Activated CD4-positive, alpha-beta T cell treated with anti-CD3 and anti-CD28 coated beads, Interleukin-2, amount 50 U/mL, for 1 hour (primary cell): ENCODE data around the gene KCNH4.
"Not testable (repeated sequence)": the region's sequence is repeated elsewhere in the genome, so short reads cannot be mapped to it uniquely, and the experiment has no call there.

Source experiments
- DNase-seq: peaks from one replicate; pipeline ENCODE4 v3.0.0-alpha.2; 2020

The KCNH4 gene

DNA sequence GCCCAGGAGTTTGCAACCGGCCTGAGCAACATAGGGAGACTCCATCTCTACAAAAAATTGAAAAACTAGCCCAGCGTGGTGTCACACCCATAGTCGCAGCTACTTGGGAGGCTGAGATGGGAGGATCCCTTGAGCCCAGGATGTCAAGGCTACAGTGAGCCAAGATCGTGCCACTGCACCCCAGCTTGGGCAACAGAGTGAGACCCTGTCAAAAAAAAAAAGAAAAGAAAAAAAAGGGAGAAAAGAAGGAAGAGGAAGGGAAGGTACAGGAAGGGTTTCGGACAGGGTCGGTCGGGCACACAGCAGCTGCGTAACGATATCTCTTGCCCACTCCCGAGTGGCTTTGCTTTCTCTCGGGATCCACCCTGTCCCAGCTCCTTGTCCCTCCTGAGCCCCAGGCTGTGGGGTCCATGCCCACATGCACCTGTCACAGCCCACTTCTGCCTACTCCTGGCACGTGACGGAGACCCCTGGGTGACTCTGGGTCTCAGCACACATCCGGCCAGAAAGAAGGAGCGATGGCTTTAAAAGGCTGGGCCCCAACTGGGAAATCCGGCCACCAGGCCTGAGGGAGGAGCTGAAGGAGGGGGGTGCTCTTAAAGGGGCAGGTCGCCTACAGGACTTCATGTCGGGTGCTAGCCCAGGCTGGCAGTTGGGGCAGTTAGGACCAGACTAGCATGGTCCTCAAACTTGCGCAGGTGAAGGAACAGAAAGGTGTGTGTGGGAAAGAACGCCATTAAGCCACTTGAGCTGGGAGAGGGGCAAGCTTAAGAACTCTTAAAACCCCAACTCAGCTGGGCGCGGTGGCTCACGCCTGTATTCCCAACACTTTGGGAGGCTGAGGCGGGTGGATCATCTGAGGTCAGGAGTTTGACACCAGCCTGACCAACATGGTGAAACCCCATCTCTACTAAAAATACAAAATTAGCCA, 13.3 kb upstream of the KCNH4 start, which contains the start of gene GHDC:
TSS of gene GHDC (minus strand) at position 526 of the 931 bp plus-strand sequence. CDS start 913 bp downstream, outside the sequence.
- DNase-seq: peak; percentile 68

- DNase-seq: no peak
Observed at GRCh38 chr17:42193216-42193968, 12.4 kb upstream of the KCNH4 start.

- DNase-seq: no peak
Observed at GRCh38 chr17:42192189-42193126, 11.5 kb upstream of the KCNH4 start.

GRCh38 chr17:42191275-42191608, 10.3 kb upstream of the KCNH4 start:
- DNase-seq: no peak

- no peak for DNase-seq
Observed at GRCh38 chr17:42190491-42191274, 9.7 kb upstream of the KCNH4 start.

- DNase-seq: no peak
Observed at GRCh38 chr17:42189651-42189965, 8.7 kb upstream of the KCNH4 start.

- DNase-seq: no peak
Observed at GRCh38 chr17:42188749-42189650, 8.1 kb upstream of the KCNH4 start.

DNA sequence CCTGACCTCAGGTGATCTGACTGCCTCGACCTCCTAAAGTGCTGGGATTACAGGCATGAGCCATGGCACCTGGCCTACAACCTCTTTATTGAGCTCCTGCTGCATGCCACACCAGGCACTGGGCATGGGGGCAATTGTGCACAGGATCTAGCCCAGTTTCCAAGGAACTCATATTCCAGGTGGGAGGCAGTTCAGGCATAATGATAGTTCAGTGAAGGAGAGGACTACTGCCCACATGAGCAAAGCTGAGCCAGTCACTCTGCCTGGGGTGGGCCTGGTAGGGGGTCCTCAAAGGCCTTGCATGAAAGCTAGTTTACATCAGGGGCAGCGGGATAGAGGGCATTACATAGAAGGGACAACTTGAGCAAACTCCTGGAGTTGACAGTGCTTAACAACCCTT, 6.9 kb upstream of the KCNH4 start:
- no peak for DNase-seq

DNA sequence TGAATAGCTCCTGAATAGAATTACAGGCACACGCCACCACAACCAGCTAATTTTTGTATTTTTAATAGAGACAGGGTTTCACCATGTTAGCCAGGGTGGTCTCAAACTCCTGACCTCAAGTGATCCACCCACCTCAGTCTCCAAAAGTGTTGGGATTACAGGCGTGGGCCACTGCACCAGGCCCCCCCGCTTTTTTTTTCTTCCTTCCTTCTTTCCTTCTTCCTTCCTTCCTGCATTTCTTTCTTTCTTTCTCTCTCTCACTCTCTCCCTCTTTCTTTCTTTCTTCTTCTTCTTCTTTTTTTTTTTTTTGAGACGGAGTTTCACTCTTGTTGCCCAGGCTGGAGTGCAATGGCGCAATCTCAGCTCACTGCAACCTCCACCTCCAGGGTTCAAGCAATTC, 5.2 kb upstream of the KCNH4 start:
- not testable (repeated sequence) for DNase-seq

DNA sequence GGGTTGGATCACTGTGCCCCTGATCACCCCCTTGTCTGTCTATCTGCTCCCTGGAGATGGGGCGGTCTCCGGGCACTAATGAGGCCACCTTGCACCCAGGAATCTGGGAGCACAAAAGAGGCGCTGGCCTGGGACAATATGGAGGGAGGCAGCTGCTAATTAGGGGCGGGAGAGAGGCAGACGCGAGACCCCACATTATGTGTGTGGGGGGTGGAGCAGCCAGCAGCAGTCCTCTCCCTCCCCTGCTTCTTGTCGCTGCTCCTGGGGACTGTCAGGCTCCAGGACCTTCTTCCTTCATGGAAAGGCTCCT, 4.6 kb upstream of the KCNH4 start:
- no peak for DNase-seq

- no peak for DNase-seq
Observed at GRCh38 chr17:42184713-42185620, 4.0 kb upstream of the KCNH4 start, which contains the start of gene HCRT. Gene HCRT, minus strand, starts transcription at chr17:42185452. Its CDS starts 87 bp downstream, at chr17:42185365.

DNA sequence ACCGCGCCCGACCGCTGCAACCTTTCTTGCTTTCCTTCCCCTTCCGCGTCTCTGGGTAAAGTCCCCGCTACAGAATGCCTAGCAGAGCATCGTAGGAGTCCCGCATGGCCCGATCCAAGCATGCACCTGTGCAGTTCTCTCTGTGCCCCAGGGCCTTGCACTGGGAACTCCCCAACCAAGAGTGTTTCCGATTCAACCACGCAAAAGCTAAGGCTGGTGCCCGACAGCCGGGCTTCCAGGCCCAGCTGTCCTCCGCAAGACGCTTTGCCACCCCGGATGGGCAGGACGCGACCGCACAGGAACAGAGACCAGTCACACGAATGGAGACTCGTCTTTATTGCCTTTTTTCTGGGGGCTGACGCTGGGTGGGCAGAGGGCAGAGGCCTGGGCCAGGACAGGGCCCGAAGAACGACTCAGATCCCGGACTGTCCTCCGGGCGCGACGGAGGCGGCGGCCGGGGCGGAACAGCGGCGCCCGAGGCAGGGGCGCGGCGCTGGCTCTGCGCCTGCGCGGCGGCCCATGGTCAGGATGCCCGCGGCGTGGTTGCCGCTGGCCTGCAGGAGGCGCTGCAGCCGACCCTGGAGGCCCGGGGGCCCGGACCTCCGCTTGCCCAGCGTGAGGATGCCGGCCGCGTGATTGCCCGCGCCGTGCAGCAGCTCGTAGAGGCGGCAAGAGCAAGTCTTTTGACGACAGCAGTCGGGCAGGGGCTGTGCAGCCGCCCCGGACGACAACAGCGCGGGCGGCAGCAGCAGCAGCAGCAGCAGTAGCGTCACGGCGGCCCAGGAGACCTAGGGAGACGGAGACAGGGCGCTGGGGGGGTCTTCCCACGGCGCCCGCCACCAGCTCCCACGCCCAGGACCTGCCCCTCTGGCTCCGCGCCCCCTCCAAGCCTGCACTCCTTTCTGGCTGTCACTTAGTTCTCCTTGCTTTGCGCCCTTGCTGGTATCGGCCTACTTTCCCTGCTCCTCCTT, 3.1 kb upstream of the KCNH4 start:
- peak; percentile 67 for DNase-seq

GRCh38 chr17:42182927-42183734, 2.2 kb upstream of the KCNH4 start:
- DNase-seq: no peak

- no peak for DNase-seq
Observed at GRCh38 chr17:42181851-42182207, 887 bp upstream of the KCNH4 start.

DNA sequence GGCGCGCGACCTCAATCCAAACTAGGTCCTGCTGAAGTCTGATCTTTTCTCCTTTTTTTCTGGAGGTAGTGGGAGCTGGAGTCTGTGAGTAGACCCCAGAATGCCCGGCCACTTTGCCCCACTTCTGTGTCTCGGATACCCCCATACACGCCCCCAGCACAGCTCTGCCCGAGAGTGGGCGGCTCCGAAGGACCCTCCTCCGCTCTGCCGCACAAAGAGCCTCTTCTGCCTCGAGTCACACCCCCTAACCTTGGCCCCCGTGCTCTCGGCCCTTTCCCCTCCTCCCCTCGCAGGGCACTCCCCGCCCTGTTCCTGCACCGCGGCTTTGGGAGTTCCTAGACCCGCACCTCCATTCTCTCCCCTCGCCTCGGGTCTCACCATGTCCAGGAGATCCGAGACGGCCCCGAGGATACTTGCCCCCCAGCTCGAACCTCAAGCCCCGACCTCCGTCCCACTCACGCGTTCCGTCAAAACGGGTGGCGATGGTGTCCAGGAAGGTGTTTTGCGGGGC, 476 bp downstream of the KCNH4 start:
- DNase-seq: no peak

DNA sequence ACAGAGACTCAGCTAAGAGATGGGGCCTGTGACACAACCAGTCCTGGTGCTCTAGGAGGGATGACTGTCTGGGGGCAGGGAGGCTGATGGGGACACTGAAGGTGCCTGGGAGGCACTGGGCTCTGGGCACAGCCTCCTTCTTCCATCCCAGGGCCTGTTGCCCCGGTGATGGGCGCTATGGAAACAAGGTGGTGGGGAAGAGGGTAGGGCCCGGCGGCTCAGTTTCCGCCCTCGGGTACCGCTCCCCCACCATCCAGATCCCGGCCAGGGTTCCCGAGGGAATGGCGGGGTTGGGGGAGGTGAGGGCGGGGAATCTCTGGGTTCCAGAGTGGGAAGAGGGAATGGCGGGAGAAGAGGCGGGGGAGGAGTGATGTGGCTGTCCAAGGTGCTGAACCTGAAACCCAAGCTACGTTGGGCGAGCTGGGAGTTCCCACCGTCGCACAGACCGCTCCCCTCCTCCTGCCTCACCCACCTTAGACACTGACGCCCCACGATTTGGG, 981 bp downstream of the KCNH4 start:
- DNase-seq: peak; percentile 28

GRCh38 chr17:42179335-42179734, 1.6 kb downstream of the KCNH4 start:
- no peak for DNase-seq

GRCh38 chr17:42178817-42179216, 2.1 kb downstream of the KCNH4 start:
- DNase-seq: no peak
